HT-29 (cell line): Measurements from ENCODE around the gene TBC1D13. TPM values are rescaled to one million over a fixed set of nuclear protein-coding genes. Genes with fewer than 3 reads are reported as not detected.
"Not testable (repeated sequence)": the region's sequence is repeated elsewhere in the genome, so short reads cannot be mapped to it uniquely, and the experiment has no call there.

Experiments
- DNase-seq: peaks from one replicate; pipeline ENCODE4 v3.0.0-alpha.2; 2015; ENCODE audit warnings: low spot score
- small RNA-seq: library from RNA; depleted of rRNA; stranded (forward); fragments of <200 nt; gene quantifications from one replicate; pipeline ENCODE3, GENCODE V24; 2014
- total RNA-seq: library from RNA; depleted of rRNA; stranded (reverse); fragments of >200 nt; shearing (Covaris generic); gene quantifications from 2 replicates; pipeline ENCODE4 v1.2.3, GENCODE V29; 2014; rRNA removed

Gene TBC1D13
- total RNA-seq, 1 experiment from 2014 or later, result 24.0 TPM

DNA sequence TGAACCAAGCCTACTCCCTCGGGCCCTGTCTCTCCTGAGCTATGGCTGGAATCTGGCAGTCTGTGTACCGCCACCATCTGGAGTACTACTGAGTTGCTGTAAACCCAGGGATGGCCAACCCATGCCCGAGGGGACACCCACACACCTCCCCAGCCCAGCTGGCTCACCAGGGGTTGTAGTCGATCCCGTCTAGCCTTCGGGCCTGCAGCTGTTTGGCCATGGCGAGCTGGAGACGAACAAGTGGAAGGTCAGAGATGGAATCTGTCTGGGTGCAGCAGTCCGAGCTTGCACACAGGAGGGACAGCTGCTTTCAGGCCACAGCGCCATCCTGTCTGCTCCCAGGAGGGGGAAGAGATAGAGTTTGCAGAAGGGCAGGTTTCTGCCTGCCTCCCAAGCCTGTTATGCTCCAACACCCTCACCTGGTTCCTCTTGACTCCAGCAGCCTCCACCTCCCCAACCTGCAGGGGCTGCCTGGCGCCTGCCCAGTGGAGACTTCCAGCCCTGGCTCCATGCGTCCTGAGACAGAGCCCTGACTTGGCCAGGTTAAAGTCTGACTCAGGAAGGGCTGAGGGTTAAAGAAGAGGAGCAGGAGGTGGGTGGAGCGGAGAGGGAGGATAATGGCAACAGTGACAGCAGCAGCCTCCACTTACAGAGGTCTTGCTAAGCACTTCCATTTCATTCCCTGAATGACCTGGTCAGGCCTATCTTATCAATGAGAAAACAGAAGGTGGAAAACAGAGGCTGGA lies 58.3 kb downstream of the TBC1D13 start:
- DNase-seq, result peak; percentile 12

DNA sequence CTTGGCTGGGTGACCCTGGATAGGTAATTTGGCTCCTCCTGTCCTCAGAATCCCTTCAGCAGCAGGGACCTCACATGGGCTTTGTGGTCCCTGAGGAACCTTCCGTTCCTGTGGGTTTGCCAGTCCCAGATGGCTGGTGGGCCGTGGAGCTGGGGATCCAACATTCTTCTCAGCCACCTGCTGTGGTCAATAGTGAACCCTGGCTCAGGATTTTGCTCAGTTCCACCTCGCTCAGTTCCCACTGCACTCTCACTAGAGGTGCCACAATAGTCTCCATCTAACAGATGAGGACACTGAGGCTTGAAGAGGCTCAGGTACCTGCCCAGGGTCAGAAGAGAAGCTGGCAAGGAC lies 59.6 kb downstream of the TBC1D13 start:
- DNase-seq, result no peak

DNA sequence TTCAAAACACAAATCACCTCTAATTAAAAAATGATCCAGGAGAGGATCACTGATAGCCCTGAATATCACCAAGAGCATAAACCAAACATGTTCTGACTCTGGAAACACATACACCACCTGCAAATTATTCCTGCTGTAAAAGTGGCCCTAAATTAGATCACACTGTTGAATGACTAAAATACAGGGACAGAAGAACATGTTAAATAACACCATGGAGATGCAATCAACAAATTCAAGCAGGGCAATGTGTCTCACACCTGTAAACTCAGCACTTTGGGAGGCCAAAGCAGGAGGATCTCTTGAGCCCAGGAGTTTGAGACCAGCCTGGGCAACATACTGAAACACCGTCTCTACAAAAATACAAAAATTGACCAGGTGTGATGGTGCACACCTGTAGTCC lies 60.8 kb downstream of the TBC1D13 start:
- DNase-seq, result no peak

DNA sequence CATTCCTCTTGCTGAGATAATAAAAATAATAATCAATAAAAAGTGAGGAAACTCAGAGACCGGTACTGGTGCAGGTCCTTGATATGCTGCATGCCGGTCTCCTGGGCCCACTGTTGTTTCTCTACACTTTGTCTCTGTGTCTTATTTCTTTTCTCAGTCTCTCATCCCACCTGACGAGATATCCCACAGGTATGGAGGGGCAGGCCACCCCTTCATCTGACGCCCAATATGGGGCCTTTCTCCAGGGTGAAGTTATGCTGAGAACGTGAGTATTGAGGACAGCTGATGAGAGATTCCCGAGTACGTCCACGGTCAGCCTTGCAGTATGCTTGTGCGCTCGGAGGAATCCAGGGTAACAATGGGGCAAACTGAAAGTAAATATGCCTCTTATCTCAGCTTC lies 64.0 kb downstream of the TBC1D13 start:
- DNase-seq, result not testable (repeated sequence)

DNA sequence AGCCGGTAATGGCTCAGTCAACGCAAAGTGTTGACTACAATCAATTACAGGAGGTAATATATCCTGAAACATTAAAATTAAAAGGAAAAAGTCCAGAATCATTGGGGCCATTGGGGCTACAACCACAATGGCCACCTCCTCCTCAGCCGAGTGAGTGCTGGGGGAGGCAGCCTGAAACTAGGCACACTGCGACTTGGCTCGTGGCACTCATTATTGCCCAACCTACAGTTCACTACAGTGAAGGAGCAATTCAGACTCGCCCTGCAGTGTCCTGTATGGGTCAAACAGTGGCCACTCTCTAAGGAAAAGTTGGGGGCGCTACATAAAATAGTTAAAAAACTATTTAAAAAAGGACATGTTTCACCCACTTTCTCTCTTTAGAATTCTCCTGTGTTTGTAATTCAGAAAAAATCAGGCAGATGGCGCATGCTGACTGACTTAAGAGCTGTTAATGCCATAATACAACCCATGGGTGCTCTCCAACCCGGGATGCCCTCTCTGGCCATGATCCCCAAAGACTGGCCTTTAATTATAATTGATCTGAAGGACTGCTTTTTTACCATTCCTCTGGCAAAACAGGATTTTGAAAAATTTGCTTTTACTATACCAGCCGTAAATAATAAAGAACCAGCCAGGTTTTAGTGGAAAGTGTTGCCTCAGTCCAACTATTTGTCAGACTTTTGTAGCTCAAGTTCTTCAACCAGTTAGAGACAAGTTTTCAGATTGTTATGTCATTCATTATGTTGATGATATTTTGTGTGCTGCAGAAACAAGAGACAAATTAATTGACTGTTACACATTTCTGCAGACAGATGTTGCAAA lies 64.9 kb downstream of the TBC1D13 start:
- peak; percentile 58 for DNase-seq

DNA sequence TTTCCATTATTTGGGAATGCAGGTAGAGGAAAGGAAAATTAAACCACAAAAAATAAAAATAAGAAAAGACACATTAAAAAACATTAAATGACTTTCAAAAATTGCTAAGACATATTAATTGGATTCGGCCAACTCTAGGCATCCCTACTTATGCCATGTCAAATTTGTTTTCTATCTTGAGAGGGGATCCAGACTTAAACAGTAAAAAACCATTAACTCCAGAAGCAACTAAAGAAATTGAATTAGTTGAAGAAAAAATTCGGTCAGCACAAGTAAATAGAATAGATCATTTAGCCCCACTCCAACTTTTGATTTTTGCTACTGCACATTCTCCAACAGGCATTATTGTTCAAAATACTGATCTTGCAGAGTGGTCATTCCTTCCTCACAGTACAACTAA lies 65.6 kb downstream of the TBC1D13 start:
- DNase-seq, result not testable (repeated sequence)

DNA sequence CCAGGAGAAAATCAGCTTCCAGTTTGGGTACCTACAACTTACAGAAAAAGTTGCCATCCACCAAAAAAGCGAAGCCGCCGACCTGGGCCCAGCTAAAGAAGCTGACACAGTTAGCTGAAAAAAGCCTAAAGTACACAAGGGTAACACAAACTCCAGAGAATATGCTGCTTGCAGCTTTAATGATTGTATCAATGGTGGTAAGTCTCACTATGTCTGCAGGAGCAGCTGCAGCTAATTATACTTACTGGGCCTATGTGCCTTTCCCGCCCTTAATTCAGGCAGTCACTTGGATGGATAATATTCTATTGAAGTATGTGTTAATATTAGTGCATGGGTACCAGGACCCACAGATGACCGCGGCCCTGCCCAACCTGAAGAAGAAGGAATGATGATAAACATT lies 67.4 kb downstream of the TBC1D13 start:
- DNase-seq, result not testable (repeated sequence)

DNA sequence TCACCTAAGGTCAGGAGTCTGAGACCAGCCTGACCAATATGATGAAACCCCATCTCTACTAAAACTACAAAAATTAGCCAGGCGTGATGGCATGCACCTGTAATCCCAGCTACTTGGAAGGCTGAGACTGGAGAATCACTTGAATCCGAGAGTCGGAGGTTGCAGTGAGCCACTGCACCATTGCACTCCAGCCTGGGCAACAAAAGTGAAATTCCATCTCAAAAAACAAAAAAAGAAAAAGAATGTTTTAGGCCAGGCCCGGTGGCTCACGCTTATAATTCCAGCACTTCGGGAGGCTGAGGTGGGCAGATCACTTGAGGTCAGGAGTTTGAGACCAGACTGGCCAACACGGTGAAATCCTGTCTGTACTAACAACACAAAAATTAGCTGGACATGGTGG lies 71.4 kb downstream of the TBC1D13 start:
- not testable (repeated sequence) for DNase-seq

Small RNAs within 50 kb of the gene (small RNA-seq; reads per million reads assigned to genes)
- gene RF00017, result not detected

Other genes starting within 250 kb of the TBC1D13 start
- 192 and 203 TPM in 2 replicates for gene SPTAN1, start 234.7 kb upstream of the TBC1D13 start, total RNA-seq
- 437 and 467 TPM in 2 replicates for gene DYNC2I2, start 130.4 kb upstream of the TBC1D13 start, total RNA-seq
- 403 and 420 TPM in 2 replicates for gene SET, start 98.0 kb upstream of the TBC1D13 start, total RNA-seq
- 17.9 and 18.7 TPM in 2 replicates for gene PKN3, start 84.8 kb upstream of the TBC1D13 start, total RNA-seq
- 160 and 195 TPM in 2 replicates for gene ZDHHC12, start 63.1 kb upstream of the TBC1D13 start, total RNA-seq
- gene ZER1, start 15.3 kb upstream of the TBC1D13 start, total RNA-seq, result 17.2 and 18.5 TPM in 2 replicates
- 52.1 and 70.8 TPM in 2 replicates for gene ENDOG, start 31.2 kb downstream of the TBC1D13 start, total RNA-seq
- 97.6 and 121 TPM in 2 replicates for gene SPOUT1, start 42.5 kb downstream of the TBC1D13 start, total RNA-seq
- gene KYAT1, start 94.7 kb downstream of the TBC1D13 start, total RNA-seq, result 10.4 and 11.8 TPM in 2 replicates
- 39.5 and 43.2 TPM in 2 replicates for gene LRRC8A, start 94.9 kb downstream of the TBC1D13 start, total RNA-seq
- gene PHYHD1, start 133.7 kb downstream of the TBC1D13 start, total RNA-seq, result not detected in 2 replicates
- gene DOLK, start 160.3 kb downstream of the TBC1D13 start, total RNA-seq, result 27.6 and 29.0 TPM in 2 replicates
- 55.8 and 75.5 TPM in 2 replicates for gene NUP188, start 160.4 kb downstream of the TBC1D13 start, total RNA-seq
- 118 and 146 TPM in 2 replicates for gene SH3GLB2, start 241.1 kb downstream of the TBC1D13 start, total RNA-seq
- 64.8 and 66.6 TPM in 2 replicates for gene MIGA2, start 249.4 kb downstream of the TBC1D13 start, total RNA-seq